Mesendoderm (in vitro differentiated cells): ENCODE results near the gene DPPA5.

Experiments
- DNase-seq: peaks from one replicate; pipeline ENCODE4 v3.0.0; 2013
- H2AK5ac ChIP-seq: 2 replicates; pipeline ENCODE4 v1.6.1; 2013; ENCODE audit warnings: low read length, inconsistent platforms
- H2BK120ac ChIP-seq: 2 replicates; pipeline ENCODE4 v1.6.1; 2013; ENCODE audit warnings: low read depth, mild to moderate bottlenecking, low read length, moderate library complexity, mixed read lengths
- H2BK15ac ChIP-seq: replicated peaks from 2 replicates; pipeline ENCODE4 v1.6.1; 2013; ENCODE audit warnings: low read depth, mild to moderate bottlenecking, moderate library complexity
- H2BK5ac ChIP-seq: 2 replicates; pipeline ENCODE4 v1.6.1; 2013; ENCODE audit warnings: low read length, inconsistent platforms
- H3K18ac ChIP-seq: 2 replicates; pipeline ENCODE4 v1.6.1; 2013; ENCODE audit warnings: mild to moderate bottlenecking, low read length, mixed read lengths
- H3K23ac ChIP-seq: one replicate; pipeline ENCODE4 v1.6.1; 2013; ENCODE audit warnings: low read length
- H3K27ac ChIP-seq: 2 replicates; pipeline ENCODE4 v1.5.1; 2013; ENCODE audit warnings: low read depth, mild to moderate bottlenecking, inconsistent platforms, low read length, moderate library complexity
- H3K27me3 ChIP-seq: 2 replicates; pipeline ENCODE4 v1.6.1; 2013; ENCODE audit warnings: low read length, control low read depth, mild to moderate bottlenecking, inconsistent platforms; ENCODE audit not compliant: insufficient read depth, poor library complexity
- H3K36me3 ChIP-seq: 2 replicates; pipeline ENCODE4 v1.6.1; 2013; ENCODE audit warnings: low read length, inconsistent platforms; ENCODE audit not compliant: control insufficient read depth, insufficient read depth
- H3K4ac ChIP-seq: one replicate; pipeline ENCODE4 v1.6.1; 2013; ENCODE audit warnings: low read depth, mild to moderate bottlenecking, low read length, moderate library complexity
- H3K4me1 ChIP-seq: 2 replicates; pipeline ENCODE4 v1.6.1; 2013; ENCODE audit warnings: low read depth, low read length, inconsistent platforms; ENCODE audit not compliant: control insufficient read depth
- H3K4me2 ChIP-seq: 2 replicates; pipeline ENCODE4 v1.6.1; 2013; ENCODE audit warnings: low read length
- H3K4me3 ChIP-seq: 2 replicates; pipeline ENCODE4 v1.5.1; 2013; ENCODE audit warnings: mild to moderate bottlenecking, low read length
- H3K56ac ChIP-seq: one replicate; pipeline ENCODE4 v1.6.1; 2013; ENCODE audit warnings: low read length
- H3K79me1 ChIP-seq: 2 replicates; pipeline ENCODE4 v1.6.1; 2013; ENCODE audit warnings: low read length, inconsistent platforms
- H3K79me2 ChIP-seq: 2 replicates; pipeline ENCODE4 v1.6.1; 2013; ENCODE audit warnings: mild to moderate bottlenecking, low read length; ENCODE audit not compliant: control insufficient read depth, insufficient read depth
- H3K9ac ChIP-seq: 2 replicates; pipeline ENCODE4 v1.6.1; 2013; ENCODE audit warnings: low read length, inconsistent platforms
- H4K5ac ChIP-seq: one replicate; pipeline ENCODE4 v1.6.1; 2013; ENCODE audit warnings: low read length
- H4K8ac ChIP-seq: one replicate; pipeline ENCODE4 v1.6.1; 2013; ENCODE audit warnings: low read depth, mild to moderate bottlenecking, control low read depth, low read length, moderate library complexity
- WGBS: extraction: QIAGEN DNeasy Blood & Tissue Kit; methylation state at CpG from one replicate; pipeline ENCODE4 v1.1.7; 2013; ENCODE audit warnings: low lambda C conversion rate, missing lambda C conversion rate; ENCODE audit not compliant: insufficient coverage; ENCODE audit errors: extremely low coverage; 5-methylcytosine and 5-hydroxymethylcytosine counted together

Gene DPPA5

GRCh38 chr6:73363537-73363875, 9.4 kb upstream of the DPPA5 start:
- no peaks in the 10 kb centered on the region for H3K27me3 ChIP-seq
- H3K27ac ChIP-seq = no peak overlapping the region
- H3K79me1 ChIP-seq = no peaks in the 10 kb centered on the region
- no peaks in the 10 kb centered on the region for H3K36me3 ChIP-seq
- DNase-seq = no peak
- H3K4me3 ChIP-seq = no peak overlapping the region
- no peak overlapping the region for H3K56ac ChIP-seq
- H3K4me2 ChIP-seq = no peak overlapping the region
- WGBS = no CpG with 5 or more reads among the region's 23 CpGs
- H3K79me2 ChIP-seq = no peaks in the 10 kb centered on the region
- H3K9ac ChIP-seq = no peak overlapping the region
- H2AK5ac ChIP-seq = no peak overlapping the region
- no peak overlapping the region for H2BK15ac ChIP-seq
- no peak overlapping the region for H3K23ac ChIP-seq
- H4K5ac ChIP-seq = no peak overlapping the region
- no peak overlapping the region for H3K18ac ChIP-seq
- no peak overlapping the region for H3K4ac ChIP-seq
- no peak overlapping the region for H2BK120ac ChIP-seq
- H2BK5ac ChIP-seq = no peak overlapping the region
- H4K8ac ChIP-seq = no peak overlapping the region
- H3K4me1 ChIP-seq = peaks cover 4% of the 10 kb centered on the region

- Histone ChIP-seq H3K36me3 (no peaks in the 10 kb centered on the region), H3K27me3 (no peaks in the 10 kb centered on the region), H3K79me1 (no peaks in the 10 kb centered on the region), H3K4me3 (no peak overlapping the region), H3K18ac (no peak overlapping the region), H4K8ac (no peak overlapping the region), H3K79me2 (no peaks in the 10 kb centered on the region), H3K56ac (no peak overlapping the region), H3K4ac (no peak overlapping the region), H2AK5ac (no peak overlapping the region), H3K4me1 (peaks cover 4% of the 10 kb centered on the region), H3K9ac (no peak overlapping the region), H3K27ac (no peak overlapping the region), H2BK15ac (no peak overlapping the region), H4K5ac (no peak overlapping the region), H2BK120ac (no peak overlapping the region), H3K4me2 (no peak overlapping the region), H3K23ac (no peak overlapping the region), H2BK5ac (no peak overlapping the region)
- DNase-seq = no peak
- WGBS = no CpG with 5 or more reads among the region's 31 CpGs
These were observed 8.9 kb upstream of the DPPA5 start for GRCh38 chr6:73362869-73363536.

DNA sequence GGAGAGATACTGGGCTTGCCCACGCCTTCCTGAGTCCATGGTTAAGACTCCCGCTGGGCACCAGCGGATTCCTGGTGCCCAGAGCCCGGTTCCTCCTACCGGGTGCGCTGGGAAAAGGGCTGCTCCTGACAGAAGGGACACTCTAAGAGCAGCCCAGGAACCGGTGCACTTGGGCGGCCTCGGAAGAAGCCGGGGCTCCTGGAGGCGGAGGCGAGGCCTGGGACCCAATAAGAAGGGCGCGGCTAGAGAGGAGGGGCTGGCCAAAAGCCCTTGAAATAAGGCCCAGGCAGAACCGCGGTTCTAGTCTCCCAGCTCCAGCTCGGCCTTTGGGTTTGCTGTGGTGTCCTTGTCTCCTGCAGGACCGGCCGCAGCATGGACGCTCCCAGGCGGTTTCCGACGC, 8.3 kb upstream of the DPPA5 start, which contains the start of gene KHDC3L:
Gene KHDC3L, plus strand, starts transcription at position 301 of the 400 bp plus-strand sequence. Its CDS starts 72 bp downstream, at position 373.
- no peak within 1 kb of the TSS for H3K27ac ChIP-seq
- H3K23ac ChIP-seq = no peak within 1 kb of the TSS
- no peak within 1 kb of the TSS for H4K8ac ChIP-seq

DNA sequence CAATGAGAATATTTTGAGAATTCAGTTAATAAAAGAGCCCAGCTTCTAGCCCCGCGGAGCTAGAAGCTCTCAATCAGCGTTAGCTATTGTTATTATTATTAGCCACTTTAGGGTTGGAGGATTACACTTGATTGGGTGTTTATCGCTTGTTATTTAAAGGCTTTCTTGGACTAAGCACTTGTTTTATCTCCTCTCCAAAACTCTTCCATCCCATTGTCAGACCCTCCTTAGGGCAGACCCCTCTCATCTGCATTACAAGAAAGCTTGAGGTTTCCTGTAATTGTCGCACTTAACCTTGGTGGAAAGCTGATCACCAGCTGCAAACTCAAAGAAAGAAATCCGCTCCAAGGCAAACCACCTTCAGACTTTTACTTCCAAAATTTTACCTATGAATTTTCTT, 4.8 kb downstream of the DPPA5 start:
- no peak overlapping the region for H3K56ac ChIP-seq
- H3K4me2 ChIP-seq = no peak overlapping the region
- H3K4ac ChIP-seq = no peak overlapping the region
- no peak overlapping the region for H3K18ac ChIP-seq
- no peak overlapping the region for H2BK120ac ChIP-seq
- H3K9ac ChIP-seq = no peak overlapping the region
- peak; percentile 60 for DNase-seq
- no peak overlapping the region for H3K4me3 ChIP-seq
- H3K27me3 ChIP-seq = peaks cover 3% of the 10 kb centered on the region
- no peak overlapping the region for H2BK15ac ChIP-seq
- no peaks in the 10 kb centered on the region for H3K79me1 ChIP-seq
- no peaks in the 10 kb centered on the region for H3K79me2 ChIP-seq
- H3K36me3 ChIP-seq = no peaks in the 10 kb centered on the region
- H4K5ac ChIP-seq = no peak overlapping the region
- WGBS = no CpG with 5 or more reads among the region's 6 CpGs
- H3K23ac ChIP-seq = no peak overlapping the region
- H3K4me1 ChIP-seq = no peaks in the 10 kb centered on the region
- no peak overlapping the region for H2AK5ac ChIP-seq
- no peak overlapping the region for H2BK5ac ChIP-seq
- no peak overlapping the region for H3K27ac ChIP-seq
- H4K8ac ChIP-seq = no peak overlapping the region

More for the DNA sequence above, 8.3 kb upstream of the DPPA5 start, which contains the start of gene KHDC3L:
- H3K9ac ChIP-seq = no peak within 1 kb of the TSS
- no CpG with 5 or more reads among the region's 23 CpGs for WGBS
- H3K4me1 ChIP-seq = no peaks in the 10 kb centered on the region
- H3K4me2 ChIP-seq = no peak within 1 kb of the TSS
- no peak within 1 kb of the TSS for H2BK15ac ChIP-seq
- H3K4me3 ChIP-seq = no peak within 1 kb of the TSS
- no peak for DNase-seq
- H4K5ac ChIP-seq = no peak within 1 kb of the TSS
- no peak within 1 kb of the TSS for H3K4ac ChIP-seq
- H3K79me2 ChIP-seq = no peaks in the 10 kb centered on the region
- H2AK5ac ChIP-seq = no peak within 1 kb of the TSS
- H2BK5ac ChIP-seq = no peak within 1 kb of the TSS
- no peak within 1 kb of the TSS for H2BK120ac ChIP-seq
- no peak within 1 kb of the TSS for H3K18ac ChIP-seq
- H3K36me3 ChIP-seq = no peaks in the 10 kb centered on the region
- H3K56ac ChIP-seq = no peak within 1 kb of the TSS
- no peaks in the 10 kb centered on the region for H3K79me1 ChIP-seq
- H3K27me3 ChIP-seq = no peaks in the 10 kb centered on the region

GRCh38 chr6:73348550-73349204, 5.4 kb downstream of the DPPA5 start:
- WGBS = no CpG with 5 or more reads among the region's 33 CpGs
- no peak overlapping the region for H4K5ac ChIP-seq
- H3K4me3 ChIP-seq = no peak overlapping the region
- no peak overlapping the region for H4K8ac ChIP-seq
- H3K27me3 ChIP-seq = peaks cover 3% of the 10 kb centered on the region
- no peak overlapping the region for H3K9ac ChIP-seq
- H3K23ac ChIP-seq = no peak overlapping the region
- no peak overlapping the region for H3K4ac ChIP-seq
- H3K4me2 ChIP-seq = no peak overlapping the region
- H2BK120ac ChIP-seq = no peak overlapping the region
- no peak overlapping the region for H2BK15ac ChIP-seq
- no peak overlapping the region for H3K56ac ChIP-seq
- no peak overlapping the region for H3K18ac ChIP-seq
- no peaks in the 10 kb centered on the region for H3K36me3 ChIP-seq
- H2BK5ac ChIP-seq = no peak overlapping the region
- no peaks in the 10 kb centered on the region for H3K79me1 ChIP-seq
- no peaks in the 10 kb centered on the region for H3K79me2 ChIP-seq
- H2AK5ac ChIP-seq = no peak overlapping the region
- H3K27ac ChIP-seq = no peak overlapping the region
- no peak for DNase-seq
- H3K4me1 ChIP-seq = no peaks in the 10 kb centered on the region

GRCh38 chr6:73343164-73343563, 10.9 kb downstream of the DPPA5 start:
- H3K18ac ChIP-seq = no peak overlapping the region
- H3K79me2 ChIP-seq = no peaks in the 10 kb centered on the region

More at GRCh38 chr6:73343164-73343563, 10.9 kb downstream of the DPPA5 start:
- Histone ChIP-seq H4K5ac (no peak overlapping the region), H3K4me3 (no peak overlapping the region), H3K36me3 (no peaks in the 10 kb centered on the region), H4K8ac (no peak overlapping the region), H2BK5ac (no peak overlapping the region), H3K4me2 (no peak overlapping the region), H3K56ac (no peak overlapping the region), H3K27ac (no peak overlapping the region), H3K9ac (no peak overlapping the region), H3K79me1 (no peaks in the 10 kb centered on the region), H2BK15ac (no peak overlapping the region), H2AK5ac (no peak overlapping the region), H3K23ac (no peak overlapping the region), H2BK120ac (no peak overlapping the region), H3K4ac (no peak overlapping the region), H3K27me3 (no peaks in the 10 kb centered on the region), H3K4me1 (no peaks in the 10 kb centered on the region)
- no peak for DNase-seq
